PC-9 (cell line): ENCODE results near the gene SLC66A1.
"Not testable (repeated sequence)": the region's sequence is repeated elsewhere in the genome, so short reads cannot be mapped to it uniquely, and the experiment has no call there.

Source experiments
- CTCF ChIP-seq: fragments of 200-600 bp; sonication (generic); conservative IDR thresholded peaks from 2 replicates; pipeline ENCODE4 v1.6.1; 2017; ENCODE audit warnings: mixed run types, antibody characterized with exemption, mild to moderate bottlenecking, moderate library complexity
- EZH2 ChIP-seq: fragments of 200-600 bp; sonication (generic); IDR thresholded peaks from 2 replicates; pipeline ENCODE4 v1.8.0; 2017; ENCODE audit warnings: antibody characterized with exemption, low read depth

- not testable (repeated sequence) for TF ChIP-seq CTCF, EZH2
These were observed 23.5 kb upstream of the SLC66A1 start, which contains the start of gene AKR7A3 for GRCh38 chr1:19288324-19289241.
